Measurements from ENCODE around the gene TRIM47.

DNA sequence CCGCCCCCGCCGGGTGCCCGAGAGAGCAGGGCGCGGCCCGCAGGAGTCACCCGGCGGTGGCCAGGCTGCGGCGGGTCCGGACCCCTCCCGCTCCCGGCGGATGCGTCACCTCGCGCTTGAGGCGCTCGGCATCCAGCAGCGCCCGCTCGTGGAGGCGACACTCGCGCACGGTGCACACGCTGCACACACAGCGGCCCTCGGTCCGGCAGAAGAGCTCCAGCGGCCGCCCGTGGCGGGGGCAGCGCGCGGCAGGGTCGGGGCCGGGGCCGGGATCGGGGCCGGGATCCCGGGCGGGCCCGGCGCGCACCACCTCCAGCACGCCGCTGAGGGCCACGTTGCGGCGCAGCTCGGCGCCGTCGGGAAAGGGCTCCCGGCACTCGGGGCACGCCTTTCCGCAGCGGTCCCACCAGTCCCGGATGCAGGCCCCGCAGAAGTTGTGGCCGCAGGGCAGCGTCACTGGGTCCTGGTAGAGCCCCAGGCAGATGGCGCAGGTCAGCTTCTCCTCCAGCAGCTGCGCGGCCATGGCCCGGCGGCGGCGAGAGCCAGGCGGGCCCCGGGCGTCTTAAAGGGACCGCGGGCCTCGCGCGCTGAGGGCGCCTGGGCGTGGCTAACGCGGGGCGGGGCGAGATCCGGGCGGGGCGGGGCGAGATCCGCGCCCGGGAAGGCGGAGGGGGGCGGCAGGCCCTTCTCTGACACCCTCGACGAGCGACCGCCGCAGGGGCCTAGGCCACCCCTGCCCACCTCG is 18.2 kb upstream of the TRIM47 start, which contains the start of gene TRIM65:
- TF ChIP-seq EP300 (IDR thresholded peaks at IDR 0.05) (no peak), POLR2AphosphoS5 (IDR thresholded peaks at IDR 0.05) (peak; percentile 65 to 90)
- TF ChIP-seq, protein P1, sequence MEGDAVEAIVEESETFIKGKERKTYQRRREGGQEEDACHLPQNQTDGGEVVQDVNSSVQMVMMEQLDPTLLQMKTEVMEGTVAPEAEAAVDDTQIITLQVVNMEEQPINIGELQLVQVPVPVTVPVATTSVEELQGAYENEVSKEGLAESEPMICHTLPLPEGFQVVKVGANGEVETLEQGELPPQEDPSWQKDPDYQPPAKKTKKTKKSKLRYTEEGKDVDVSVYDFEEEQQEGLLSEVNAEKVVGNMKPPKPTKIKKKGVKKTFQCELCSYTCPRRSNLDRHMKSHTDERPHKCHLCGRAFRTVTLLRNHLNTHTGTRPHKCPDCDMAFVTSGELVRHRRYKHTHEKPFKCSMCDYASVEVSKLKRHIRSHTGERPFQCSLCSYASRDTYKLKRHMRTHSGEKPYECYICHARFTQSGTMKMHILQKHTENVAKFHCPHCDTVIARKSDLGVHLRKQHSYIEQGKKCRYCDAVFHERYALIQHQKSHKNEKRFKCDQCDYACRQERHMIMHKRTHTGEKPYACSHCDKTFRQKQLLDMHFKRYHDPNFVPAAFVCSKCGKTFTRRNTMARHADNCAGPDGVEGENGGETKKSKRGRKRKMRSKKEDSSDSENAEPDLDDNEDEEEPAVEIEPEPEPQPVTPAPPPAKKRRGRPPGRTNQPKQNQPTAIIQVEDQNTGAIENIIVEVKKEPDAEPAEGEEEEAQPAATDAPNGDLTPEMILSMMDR (IDR thresholded peaks at IDR 0.05), result peak; percentile 51 to 62 (median 54)

Data from esophagus muscularis mucosa (tissue), 4 donors.